CD4-positive, CD25-positive, alpha-beta regulatory T cell (primary cell): Measurements from ENCODE around the gene MTM1. TPM values are rescaled to one million over a fixed set of nuclear protein-coding genes. Genes with fewer than 3 reads are reported as not detected.

Source experiments
- ATAC-seq, 2 donors: fragments of 150-1000 bp; cut with Tn5 transposase; one replicate each; pipeline ENCODE4 v1.10.0; 2021; ENCODE audit warnings: low read depth in 2 of 2, moderate number of reproducible peaks in 2 of 2, moderate library complexity in 1 of 2
- DNase-seq, 3 donors: peaks; one replicate each; pipeline versions ENCODE4 v3.0.0 to v3.0.0-alpha.2; 2012 to 2022; ENCODE audit warnings: mixed read lengths in 1 of 3
- H3K27ac ChIP-seq: one replicate; pipeline ENCODE4 v1.7.0; 2013; ENCODE audit warnings: mild to moderate bottlenecking, low read length; ENCODE audit not compliant: insufficient read depth, poor library complexity, severe bottlenecking
- H3K27me3 ChIP-seq: one replicate; pipeline ENCODE4 v1.7.0; 2013; ENCODE audit warnings: low read length; ENCODE audit not compliant: control insufficient read depth, insufficient read depth
- H3K36me3 ChIP-seq: one replicate; pipeline ENCODE4 v1.7.0; 2013; ENCODE audit warnings: mild to moderate bottlenecking, low read length, moderate library complexity; ENCODE audit not compliant: control insufficient read depth, insufficient read depth
- H3K4me1 ChIP-seq: 2 replicates; pipeline ENCODE4 v1.7.0; 2013; ENCODE audit warnings: mild to moderate bottlenecking, low read length; ENCODE audit not compliant: insufficient read depth, control insufficient read depth, poor library complexity, severe bottlenecking
- H3K4me3 ChIP-seq: one replicate; pipeline ENCODE4 v1.7.0; 2013; ENCODE audit warnings: low read depth, mild to moderate bottlenecking, low read length, moderate library complexity
- H3K9me3 ChIP-seq, 2 experiments: 1 replicate in 1 of 2; 2 replicates in 1 of 2; pipeline ENCODE4 v1.7.0; 2013; ENCODE audit warnings: low read length in 2 of 2, mild to moderate bottlenecking in 1 of 2, moderate library complexity in 1 of 2; ENCODE audit not compliant: control insufficient read depth in 2 of 2
- H3K27ac Mint-ChIP-seq, 3 donors: one replicate each; pipeline ENCODE4 v1.8.0; 2020 to 2022; ENCODE audit warnings: mild to moderate bottlenecking in 3 of 3, mixed read lengths in 3 of 3, moderate library complexity in 2 of 3
- H3K27me3 Mint-ChIP-seq: one replicate; pipeline ENCODE4 v1.8.0; 2022; ENCODE audit warnings: mild to moderate bottlenecking, mixed read lengths
- H3K36me3 Mint-ChIP-seq: one replicate; pipeline ENCODE4 v1.8.0; 2020; ENCODE audit warnings: mixed read lengths
- H3K4me1 Mint-ChIP-seq, 4 donors: one replicate each; pipeline ENCODE4 v1.8.0; 2020 to 2022; ENCODE audit warnings: mixed read lengths in 4 of 4, mild to moderate bottlenecking in 1 of 4
- H3K4me3 Mint-ChIP-seq, 4 donors: one replicate each; pipeline ENCODE4 v1.8.0; 2020 to 2022; ENCODE audit warnings: mild to moderate bottlenecking in 4 of 4, mixed read lengths in 4 of 4, moderate library complexity in 3 of 4
- H3K9me3 Mint-ChIP-seq, 7 donors: one replicate each; pipeline ENCODE4 v1.8.0; 2020 to 2022; ENCODE audit warnings: mixed read lengths in 7 of 7, mild to moderate bottlenecking in 3 of 7, moderate library complexity in 2 of 7
- polyA plus RNA-seq, 4 donors: library from polyadenylated mRNA; unstranded; fragments of 300-500 nt; fragmentation: Illumina TruSeq; gene quantifications; one replicate each; pipeline ENCODE4 v1.2.3, GENCODE V29; 2021
- total RNA-seq: library from RNA; stranded (reverse); gene quantifications from one replicate; pipeline ENCODE4 v1.2.3, GENCODE V29; 2022

Gene MTM1
- total and polyA plus RNA-seq, 5 donors from 2014 or later, result 19.3 to 31.9 (median 22.0) TPM

DNA sequence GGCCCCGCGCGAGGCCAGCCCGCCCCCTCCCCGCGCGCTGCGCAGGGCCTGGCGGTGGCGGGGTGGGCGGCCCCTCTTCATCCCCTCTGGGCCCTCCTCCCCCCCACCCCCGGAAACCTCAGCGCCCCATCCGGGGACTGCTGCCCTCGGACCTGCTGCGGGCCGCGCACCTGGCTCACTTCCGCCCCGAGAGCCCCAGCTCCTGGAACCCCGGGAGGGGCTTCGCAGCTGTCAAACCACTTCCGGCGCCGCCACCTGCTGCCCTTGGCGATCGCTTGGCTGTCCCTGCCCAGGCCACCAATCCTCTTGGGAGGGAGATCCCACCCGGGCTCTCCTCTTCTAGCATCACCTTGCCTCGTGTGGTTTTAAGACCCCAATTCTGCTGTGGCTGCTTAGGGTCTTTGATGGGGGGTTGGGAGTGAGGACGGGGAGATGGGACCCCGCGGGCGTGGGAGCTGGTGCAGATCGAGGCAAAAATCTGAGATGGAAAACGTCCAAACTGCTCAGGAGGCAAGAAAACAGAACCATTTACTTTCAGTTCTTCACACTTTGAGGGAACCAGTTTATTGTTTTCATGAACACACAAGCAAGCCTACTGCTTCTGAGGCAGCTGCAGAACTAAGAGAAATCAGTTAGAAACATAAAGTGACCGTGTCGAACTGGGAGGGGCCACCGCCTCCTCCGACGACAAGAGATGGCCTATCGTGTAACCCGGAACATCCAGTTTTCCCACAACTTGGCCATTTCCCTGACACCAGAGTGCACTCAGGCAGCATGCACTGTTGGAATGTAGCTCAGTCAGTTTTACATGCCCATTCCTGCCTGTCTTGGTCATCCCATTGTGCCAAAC, 125.5 kb downstream of the MTM1 start:
- peaks cover 58% of the 10 kb centered on the region for H3K4me1 ChIP-seq
- no peaks in the 10 kb centered on the region for H3K27me3 Mint-ChIP-seq
- H3K27ac ChIP-seq, result peak overlapping the region; percentile 89
- peak overlapping the region; percentile 97 to 98 (median 98) for H3K27ac Mint-ChIP-seq
- peak overlapping the region; percentile 95 to 100 (median 98) for H3K4me3 Mint-ChIP-seq
- H3K36me3 ChIP-seq, result no peaks in the 10 kb centered on the region
- peaks cover 3% of the 10 kb centered on the region for H3K36me3 Mint-ChIP-seq
- H3K4me1 Mint-ChIP-seq, result peaks cover 26 to 73% (median 42%) of the 10 kb centered on the region in 4 donors
- peak; percentile 65 to 70 for ATAC-seq
- no peaks in the 10 kb centered on the region for H3K9me3 Mint-ChIP-seq
- peak overlapping the region; percentile 79 for H3K4me3 ChIP-seq
- no peaks in the 10 kb centered on the region for H3K27me3 ChIP-seq
- no peaks in the 10 kb centered on the region for H3K9me3 ChIP-seq
- peak; percentile 67 to 91 (median 71) for DNase-seq

DNA sequence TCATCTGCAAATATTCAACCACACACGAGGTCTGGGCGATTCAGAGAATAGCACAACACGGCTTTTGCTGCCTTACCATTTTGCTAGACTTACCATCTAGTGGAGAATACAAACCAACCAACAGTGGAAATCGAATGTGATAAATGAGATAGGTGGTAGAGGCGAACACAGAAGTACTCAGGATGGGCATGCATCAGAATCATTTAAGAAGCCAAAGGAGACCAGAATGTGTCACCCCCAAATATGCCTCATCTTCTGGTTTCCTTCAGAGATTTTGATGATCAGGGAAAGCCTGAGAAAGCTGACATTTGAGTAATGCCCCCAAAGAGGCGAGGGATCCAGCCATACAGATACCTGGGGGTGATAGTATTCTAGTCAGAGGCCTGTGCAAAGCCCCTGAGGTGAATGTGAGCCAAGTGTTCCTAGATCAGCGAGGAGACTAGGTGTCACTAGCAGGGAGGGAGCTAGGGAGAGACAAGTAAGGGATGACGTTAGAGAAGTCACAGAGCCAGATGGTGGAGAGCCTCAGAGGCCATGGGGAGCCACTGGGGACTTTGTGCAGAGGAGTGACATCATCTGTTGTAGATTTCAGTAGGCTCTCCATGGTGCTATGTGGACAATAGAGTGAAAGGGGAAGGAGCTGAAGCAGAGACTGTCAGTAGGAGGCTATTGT, 126.5 kb downstream of the MTM1 start:
- Histone ChIP-seq H3K36me3 (peaks cover 5% of the 10 kb centered on the region), H3K4me3 (peak overlapping the region; percentile 79), H3K27ac (peak overlapping the region; percentile 89), H3K27me3 (no peaks in the 10 kb centered on the region), H3K9me3 (no peaks in the 10 kb centered on the region), H3K4me1 (peaks cover 61% of the 10 kb centered on the region)
- Mint-ChIP-seq H3K27ac (peak overlapping the region; percentile 65 to 97 (median 93)), H3K4me3 (peak overlapping the region; percentile 95 to 100 (median 98)), H3K36me3 (peaks cover 3% of the 10 kb centered on the region), H3K27me3 (no peaks in the 10 kb centered on the region), H3K4me1 (peaks cover 26 to 73% (median 42%) of the 10 kb centered on the region in 4 donors), H3K9me3 (no peaks in the 10 kb centered on the region)
- ATAC-seq (no peak), DNase-seq (peak in 1 of 3 donors; percentile 34)

DNA sequence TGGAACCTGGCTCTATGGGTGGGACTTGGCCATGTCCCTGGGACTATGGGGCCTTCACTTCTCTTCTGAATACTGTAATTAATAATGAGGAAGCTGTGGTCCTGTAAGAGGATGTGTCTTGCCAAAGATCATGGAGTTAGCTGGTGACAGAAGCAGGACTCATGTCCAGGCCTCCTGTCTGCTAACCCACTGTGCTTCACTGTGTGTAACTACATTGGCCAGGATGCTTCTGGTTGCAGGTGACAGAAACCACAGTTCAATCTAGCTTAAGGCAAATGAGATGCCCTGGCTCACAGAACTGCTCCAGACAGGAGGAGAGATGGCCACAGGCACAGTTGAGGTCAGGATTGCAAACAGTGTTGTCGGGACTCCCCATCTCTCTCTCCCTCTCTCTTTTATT, 127.9 kb downstream of the MTM1 start:
- Mint-ChIP-seq H3K27ac (peak overlapping the region; percentile 53 to 89 (median 56)), H3K4me3 (peak overlapping the region; percentile 95 to 100 (median 98)), H3K27me3 (no peaks in the 10 kb centered on the region), H3K9me3 (no peaks in the 10 kb centered on the region), H3K36me3 (peaks cover 5% of the 10 kb centered on the region), H3K4me1 (peaks cover 27 to 71% (median 46%) of the 10 kb centered on the region in 4 donors)
- H3K9me3 ChIP-seq, result no peaks in the 10 kb centered on the region
- peak overlapping the region; percentile 73 for H3K4me3 ChIP-seq
- peaks cover 15% of the 10 kb centered on the region for H3K36me3 ChIP-seq
- peak in 1 of 3 donors; percentile 36 for DNase-seq
- peaks cover 50% of the 10 kb centered on the region for H3K4me1 ChIP-seq
- H3K27ac ChIP-seq, result peak overlapping the region; percentile 47
- H3K27me3 ChIP-seq, result no peaks in the 10 kb centered on the region
- ATAC-seq, result no peak

DNA sequence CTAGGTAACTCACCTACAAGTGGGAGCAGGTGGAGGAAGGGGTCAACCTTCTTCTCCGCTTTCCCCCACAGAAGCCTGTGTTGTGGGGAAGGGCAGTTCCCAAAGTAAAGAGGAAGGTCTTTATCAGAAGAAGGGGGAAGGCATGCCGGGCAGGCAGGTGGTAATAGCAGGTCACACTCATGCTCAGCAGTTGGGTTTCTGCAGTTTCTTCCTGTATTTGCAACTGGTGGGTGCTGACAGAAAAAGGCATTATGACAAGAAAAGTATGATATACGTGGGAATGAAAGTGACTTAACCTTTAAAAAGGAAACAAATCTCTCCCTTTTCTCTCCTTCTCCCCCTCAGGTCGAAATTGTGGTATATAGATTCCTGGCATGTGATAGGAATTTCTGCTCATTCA, 128.4 kb downstream of the MTM1 start:
- Mint-ChIP-seq H3K4me3 (peak overlapping the region; percentile 67 to 100 (median 92)), H3K27ac (peak overlapping the region in 2 of 3 donors; percentile 42 to 89), H3K36me3 (peaks cover 9% of the 10 kb centered on the region), H3K9me3 (no peaks in the 10 kb centered on the region), H3K4me1 (peaks cover 22 to 70% (median 47%) of the 10 kb centered on the region in 4 donors), H3K27me3 (no peaks in the 10 kb centered on the region)
- H3K4me3 ChIP-seq, result peak overlapping the region; percentile 73
- peaks cover 45% of the 10 kb centered on the region for H3K4me1 ChIP-seq
- DNase-seq, result peak in 1 of 3 donors; percentile 35
- no peaks in the 10 kb centered on the region for H3K9me3 ChIP-seq
- H3K36me3 ChIP-seq, result peaks cover 17% of the 10 kb centered on the region
- H3K27me3 ChIP-seq, result no peaks in the 10 kb centered on the region
- peak overlapping the region; percentile 55 for H3K27ac ChIP-seq
- no peak for ATAC-seq

DNA sequence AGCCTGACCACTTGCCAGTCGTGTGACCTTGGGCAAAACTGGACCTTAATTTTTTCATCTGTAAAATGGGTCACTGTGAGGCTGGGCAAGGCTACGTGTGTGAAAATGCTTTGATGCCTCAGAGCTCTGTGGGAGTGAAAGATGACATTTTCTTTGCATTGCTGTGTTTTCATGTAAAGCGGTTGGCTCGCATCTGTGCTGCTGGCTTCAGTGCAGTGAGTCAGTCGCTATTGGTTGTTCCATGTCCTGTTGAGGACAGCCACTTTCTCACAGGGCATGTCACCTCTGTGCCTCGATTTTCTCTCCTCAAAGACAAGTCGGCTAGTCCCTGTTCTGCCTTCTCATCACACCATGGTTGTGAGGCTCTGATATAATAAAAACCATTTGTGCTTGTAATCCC, 129.2 kb downstream of the MTM1 start:
- no peaks in the 10 kb centered on the region for H3K27me3 ChIP-seq
- Mint-ChIP-seq H3K4me1 (peaks cover 18 to 65% (median 42%) of the 10 kb centered on the region in 4 donors), H3K27ac (peak overlapping the region; percentile 78 to 89 (median 83)), H3K27me3 (no peaks in the 10 kb centered on the region), H3K36me3 (peaks cover 9% of the 10 kb centered on the region), H3K9me3 (no peaks in the 10 kb centered on the region), H3K4me3 (peak overlapping the region; percentile 67 to 100 (median 92))
- H3K4me1 ChIP-seq, result peaks cover 42% of the 10 kb centered on the region
- peaks cover 17% of the 10 kb centered on the region for H3K36me3 ChIP-seq
- H3K27ac ChIP-seq, result peak overlapping the region; percentile 55
- H3K9me3 ChIP-seq, result no peaks in the 10 kb centered on the region
- peak overlapping the region; percentile 73 for H3K4me3 ChIP-seq
- DNase-seq, result peak in 1 of 3 donors; percentile 29
- ATAC-seq, result no peak

DNA sequence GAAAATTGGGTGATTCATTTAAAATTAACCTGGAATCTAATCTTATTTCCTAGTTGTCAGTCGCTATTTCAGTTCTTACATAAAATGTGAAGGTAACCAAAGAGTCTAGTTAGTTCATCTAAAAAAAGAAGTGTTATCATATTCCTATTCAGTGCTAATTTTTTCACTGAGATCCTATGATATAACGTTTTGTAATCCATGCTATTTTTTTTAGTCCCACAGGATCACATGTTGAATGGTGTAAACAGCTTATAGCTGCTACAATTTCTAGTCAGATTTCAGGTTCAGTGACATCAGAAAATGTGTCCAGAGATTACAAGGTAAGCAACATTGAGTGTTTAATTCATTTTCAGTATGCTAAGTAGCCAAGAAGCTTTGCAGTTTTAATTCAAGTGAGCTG, 130.6 kb downstream of the MTM1 start:
- Histone ChIP-seq H3K27ac (no peak overlapping the region), H3K36me3 (peaks cover 23% of the 10 kb centered on the region), H3K4me1 (peaks cover 40% of the 10 kb centered on the region), H3K27me3 (no peaks in the 10 kb centered on the region), H3K9me3 (no peaks in the 10 kb centered on the region), H3K4me3 (no peak overlapping the region)
- Mint-ChIP-seq H3K27me3 (no peaks in the 10 kb centered on the region), H3K4me3 (no peak overlapping the region), H3K4me1 (peaks cover 18 to 74% (median 47%) of the 10 kb centered on the region in 4 donors), H3K9me3 (peaks cover 0 to 1% (median 0%) of the 10 kb centered on the region in 7 donors), H3K27ac (no peak overlapping the region), H3K36me3 (peaks cover 13% of the 10 kb centered on the region)
- no peak for ATAC-seq
- no peak for DNase-seq

DNA sequence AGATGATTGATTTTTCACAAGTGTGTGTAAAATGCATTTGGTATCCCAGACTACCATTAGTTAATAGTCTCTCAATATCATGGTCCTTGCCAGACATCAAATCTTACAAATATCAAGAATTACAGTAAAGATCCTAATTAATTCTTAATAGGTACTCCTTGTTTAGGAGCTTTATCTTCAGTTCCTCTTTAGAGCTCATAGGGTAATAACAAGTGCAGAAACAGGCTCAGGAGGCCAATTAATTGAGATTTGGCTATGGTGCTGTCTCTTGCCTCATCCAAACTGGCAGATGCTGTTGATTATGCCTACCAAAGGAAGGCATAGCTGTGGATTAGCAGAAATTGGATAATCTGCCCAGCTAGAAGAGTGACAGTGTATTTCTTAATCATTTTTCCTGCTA, 131.7 kb downstream of the MTM1 start:
- H3K4me1 Mint-ChIP-seq, result peaks cover 11 to 75% (median 44%) of the 10 kb centered on the region in 4 donors

More for the DNA sequence above, 131.7 kb downstream of the MTM1 start:
- no peak for DNase-seq
- H3K4me3 Mint-ChIP-seq, result no peak overlapping the region
- Histone ChIP-seq H3K4me3 (no peak overlapping the region), H3K27me3 (no peaks in the 10 kb centered on the region), H3K36me3 (peaks cover 27% of the 10 kb centered on the region), H3K4me1 (peaks cover 29% of the 10 kb centered on the region), H3K9me3 (no peaks in the 10 kb centered on the region), H3K27ac (no peak overlapping the region)
- peaks cover 0 to 1% (median 0%) of the 10 kb centered on the region in 7 donors for H3K9me3 Mint-ChIP-seq
- peaks cover 21% of the 10 kb centered on the region for H3K36me3 Mint-ChIP-seq
- no peak overlapping the region for H3K27ac Mint-ChIP-seq
- H3K27me3 Mint-ChIP-seq, result no peaks in the 10 kb centered on the region
- ATAC-seq, result no peak
